Stimulated activated CD4-positive, alpha-beta T cell treated with anti-CD3 and anti-CD28 coated beads, TNF-alpha, amount 100 ng/mL, for 1 hour (primary cell): Measurements from ENCODE around the gene SLAMF1.
A peak's percentile ranks its signal among the peaks of the same experiment; 100 is the strongest.

Experiments
- DNase-seq, 3 donors: peaks; one replicate each; pipeline ENCODE4 v3.0.0-alpha.2; 2020; ENCODE audit warnings: low read depth in 3 of 3, low spot score in 1 of 3

The SLAMF1 gene

GRCh38 chr1:160640359-160641123 is 6.3 kb downstream of the SLAMF1 start:
- no peak for DNase-seq

GRCh38 chr1:160639652-160640051 is 7.2 kb downstream of the SLAMF1 start:
- DNase-seq: no peak

- DNase-seq: no peak
These were observed 7.9 kb downstream of the SLAMF1 start for GRCh38 chr1:160638926-160639325.

GRCh38 chr1:160638540-160638857 is 8.3 kb downstream of the SLAMF1 start:
- no peak for DNase-seq

GRCh38 chr1:160637821-160638539 is 8.9 kb downstream of the SLAMF1 start:
- no peak for DNase-seq

GRCh38 chr1:160637065-160637464 is 9.8 kb downstream of the SLAMF1 start:
- DNase-seq: no peak

GRCh38 chr1:160636547-160636946 is 10.3 kb downstream of the SLAMF1 start:
- no peak for DNase-seq

GRCh38 chr1:160636076-160636475 is 10.8 kb downstream of the SLAMF1 start:
- no peak for DNase-seq

GRCh38 chr1:160634543-160635491 is 12.0 kb downstream of the SLAMF1 start:
- no peak for DNase-seq

- DNase-seq: no peak
These were observed 13.4 kb downstream of the SLAMF1 start for GRCh38 chr1:160633330-160633903.

- DNase-seq: no peak
These were observed 14.7 kb downstream of the SLAMF1 start for GRCh38 chr1:160631983-160632625.

- no peak for DNase-seq
These were observed 16.1 kb downstream of the SLAMF1 start for GRCh38 chr1:160630523-160631451.

- DNase-seq: peak in 1 of 3 donors; percentile 50
These were observed 17.3 kb downstream of the SLAMF1 start for GRCh38 chr1:160629286-160630210.

- DNase-seq: no peak
These were observed 18.0 kb downstream of the SLAMF1 start for GRCh38 chr1:160628799-160629263.

- DNase-seq: peak in 1 of 3 donors; percentile 45
These were observed 19.1 kb downstream of the SLAMF1 start for GRCh38 chr1:160627677-160628289.

GRCh38 chr1:160626509-160627342 is 20.1 kb downstream of the SLAMF1 start:
- DNase-seq: no peak
